ENCODE results near the gene PGA3. TPM values are rescaled to one million over a fixed set of nuclear protein-coding genes. Genes with fewer than 3 reads are reported as not detected.

Gene PGA3
- polyA plus RNA-seq, 1 of the 3 experiments (the other 2 are of a cell fraction): not detected

- H3F3A ChIP-seq (replicated peaks; ENCODE audit: insufficient read depth): no peaks in the 10 kb centered on the region
- H3K9me2 ChIP-seq: no peaks in the 10 kb centered on the region
- TF ChIP-seq IRF3 (IDR thresholded peaks at IDR 0.05; ENCODE audit: low read depth, low read length): no peak
- no peak for TF ChIP-seq USF2 (IDR thresholded peaks at IDR 0.05; ENCODE audit: borderline replicate concordance, low read depth, low read length)
- no peak for TF ChIP-seq REST (IDR thresholded peaks at IDR 0.05; ENCODE audit: low read depth, low read length)
- no peak for TF ChIP-seq NFIC (IDR thresholded peaks at IDR 0.05; ENCODE audit: borderline replicate concordance)
- no peak for TF ChIP-seq TEAD4 (IDR thresholded peaks at IDR 0.05; ENCODE audit: borderline replicate concordance, insufficient read depth)
- no peak for TF ChIP-seq JUND (IDR thresholded peaks at IDR 0.05)
- TF ChIP-seq CTCF (IDR thresholded peaks at IDR 0.05): no peak
- no peak overlapping the region for H3K9ac ChIP-seq
- peaks cover 26% of the 10 kb centered on the region; the same call in 1 of the 2 replicates for H3K27me3 ChIP-seq (ENCODE audit: insufficient read depth)
- H3K36me3 ChIP-seq (replicated peaks in 1 of 2; ENCODE audit: control insufficient read depth in 1 of 2, insufficient read depth in 2 of 2, low read length in 1 of 2): no peaks in the 10 kb centered on the region
- no peaks in the 10 kb centered on the region for H3K9me3 ChIP-seq
- no peak for DNase-seq
- H3K4me3 ChIP-seq (ENCODE audit: low read depth in 2 of 2, low read length in 1 of 2): no peak overlapping the region
- ChIA-PET POLR2A (no interaction called here), CTCF (interaction anchor here (1.2 kb wide), 1 partner anchor 43 kb away, joined by 4 read pairs; no protein-coding TSS in a partner anchor)
- no peaks in the 10 kb centered on the region for H3K4me1 ChIP-seq (ENCODE audit: control insufficient read depth in 1 of 2, insufficient read depth in 2 of 2, low read depth in 1 of 2, low read length in 1 of 2)
- WGBS (ENCODE audit: low lambda C conversion rate): 34% methylated on average over 3 of the region's 3 CpGs
- H3K4me2 ChIP-seq: no peak overlapping the region
- H4K20me1 ChIP-seq (ENCODE audit: insufficient read depth): no peaks in the 10 kb centered on the region
- no peak overlapping the region for H3K27ac ChIP-seq (ENCODE audit: low read depth in 2 of 2, low read length in 1 of 2)
- H3K79me2 ChIP-seq (ENCODE audit: insufficient read depth): no peaks in the 10 kb centered on the region
- no peak overlapping the region for H2AFZ ChIP-seq (ENCODE audit: low read depth)
These were observed 30.4 kb upstream of the PGA3 start for GRCh38 chr11:61172888-61173287.

GRCh38 chr11:61173456-61173855, 29.9 kb upstream of the PGA3 start:
- Histone ChIP-seq H3K27me3 (ENCODE audit: insufficient read depth) (peaks cover 30% of the 10 kb centered on the region; the same call in 1 of the 2 replicates), H3K4me1 (ENCODE audit: control insufficient read depth in 1 of 2, insufficient read depth in 2 of 2, low read depth in 1 of 2, low read length in 1 of 2) (no peaks in the 10 kb centered on the region), H3K9ac (no peak overlapping the region), H2AFZ (ENCODE audit: low read depth) (no peak overlapping the region), H4K20me1 (ENCODE audit: insufficient read depth) (no peaks in the 10 kb centered on the region), H3K4me2 (no peak overlapping the region), H3K36me3 (replicated peaks in 1 of 2; ENCODE audit: control insufficient read depth in 1 of 2, insufficient read depth in 2 of 2, low read length in 1 of 2) (no peaks in the 10 kb centered on the region), H3K9me3 (no peaks in the 10 kb centered on the region), H3K9me2 (no peaks in the 10 kb centered on the region), H3F3A (replicated peaks; ENCODE audit: insufficient read depth) (no peaks in the 10 kb centered on the region), H3K4me3 (ENCODE audit: low read depth in 2 of 2, low read length in 1 of 2) (no peak overlapping the region), H3K27ac (ENCODE audit: low read depth in 2 of 2, low read length in 1 of 2) (no peak overlapping the region), H3K79me2 (ENCODE audit: insufficient read depth) (no peaks in the 10 kb centered on the region)
- ChIA-PET CTCF (interaction anchor here (0.7 to 5.7 kb wide), 5 partner anchors 13 to 343 kb away, joined by 3 to 49 read pairs (median 3); no protein-coding TSS in a partner anchor), POLR2A (no interaction called here)
- 37% methylated on average over 4 of the region's 4 CpGs for WGBS (ENCODE audit: low lambda C conversion rate)
- DNase-seq: no peak
- TF ChIP-seq MEF2A (IDR thresholded peaks at IDR 0.05; ENCODE audit: borderline replicate concordance, low read depth) (no peak), FOXJ3 (CRISPR knock-in tag; IDR thresholded peaks at IDR 0.05) (no peak), RFX5 (IDR thresholded peaks at IDR 0.05; ENCODE audit: low read length) (no peak), CTCF (IDR thresholded peaks at IDR 0.05) (peak; percentile 29), MAX (IDR thresholded peaks at IDR 0.05; ENCODE audit: low read depth) (no peak), RAD21 (IDR thresholded peaks at IDR 0.05; ENCODE audit: low read length) (peak; percentile 54), SMC3 (IDR thresholded peaks at IDR 0.05; ENCODE audit: low read depth, low read length) (0 out of 2 replicates have a peak, but pooled peaks have one; percentile 17), EZH2phosphoT487 (IDR thresholded peaks at IDR 0.05; ENCODE audit: borderline replicate concordance, low read depth) (no peak), SIN3A (IDR thresholded peaks at IDR 0.05; ENCODE audit: borderline replicate concordance, low read depth, low read length) (no peak)
